Neural progenitor cell (in vitro differentiated cells): ENCODE measurements around the gene KCNQ1. TPM values are rescaled to one million over a fixed set of nuclear protein-coding genes. Genes with fewer than 3 reads are reported as not detected.

ENCODE experiments used
- DNase-seq: peaks from one replicate; pipeline ENCODE4 v3.0.0-alpha.2; 2016; ENCODE audit warnings: low spot score
- H2AFZ ChIP-seq: fragments of 200-600 bp; sonication (generic); replicated peaks from 2 replicates; pipeline ENCODE4 v1.6.1; 2016; ENCODE audit warnings: antibody characterized with exemption
- H3F3A ChIP-seq: fragments of 200-600 bp; sonication (generic); 2 replicates; pipeline ENCODE4 v1.6.1; 2016; ENCODE audit warnings: antibody characterized with exemption, low read depth
- H3K27ac ChIP-seq: fragments of 200-600 bp; sonication (generic); 2 replicates; pipeline ENCODE4 v1.5.1; 2016; ENCODE audit warnings: mild to moderate bottlenecking
- H3K27me3 ChIP-seq: fragments of 200-600 bp; sonication (generic); 2 replicates; pipeline ENCODE4 v1.6.1; 2016; ENCODE audit warnings: mild to moderate bottlenecking, moderate library complexity
- H3K36me3 ChIP-seq: fragments of 200-600 bp; sonication (generic); 2 replicates; pipeline ENCODE4 v1.5.1; 2016
- H3K4me1 ChIP-seq: fragments of 200-600 bp; sonication (generic); 2 replicates; pipeline ENCODE4 v1.6.1; 2016; ENCODE audit warnings: mixed run types
- H3K4me2 ChIP-seq: fragments of 200-600 bp; sonication (generic); 2 replicates; pipeline ENCODE4 v1.6.1; 2016
- H3K4me3 ChIP-seq: fragments of 200-600 bp; sonication (generic); 2 replicates; pipeline ENCODE4 v1.5.1; 2016
- H3K79me2 ChIP-seq: fragments of 200-600 bp; sonication (generic); 2 replicates; pipeline ENCODE4 v1.6.1; 2016; ENCODE audit warnings: low read depth
- H3K9ac ChIP-seq: fragments of 200-600 bp; sonication (generic); 2 replicates; pipeline ENCODE4 v1.6.1; 2016
- H3K9me3 ChIP-seq: fragments of 200-600 bp; sonication (generic); 2 replicates; pipeline ENCODE4 v1.5.1; 2016; ENCODE audit warnings: low read depth
- H4K20me1 ChIP-seq: fragments of 200-600 bp; sonication (generic); 2 replicates; pipeline ENCODE4 v1.6.1; 2016; ENCODE audit warnings: low read depth
- H3K27ac Mint-ChIP-seq: 3 replicates; pipeline ENCODE4 v1.8.0; 2021; ENCODE audit warnings: mixed read lengths
- H3K27me3 Mint-ChIP-seq: 2 replicates; pipeline ENCODE4 v1.8.0; 2022; ENCODE audit warnings: low read depth, mild to moderate bottlenecking, inconsistent platforms, moderate library complexity, mixed read lengths; ENCODE audit not compliant: insufficient read depth
- H3K36me3 Mint-ChIP-seq: 3 replicates; pipeline ENCODE4 v1.8.0; 2021; ENCODE audit warnings: mixed read lengths
- H3K4me1 Mint-ChIP-seq: 3 replicates; pipeline ENCODE4 v1.8.0; 2021; ENCODE audit warnings: mixed read lengths
- H3K4me3 Mint-ChIP-seq: 3 replicates; pipeline ENCODE4 v1.8.0; 2021; ENCODE audit warnings: mild to moderate bottlenecking, moderate library complexity, mixed read lengths
- H3K9me3 Mint-ChIP-seq: 3 replicates; pipeline ENCODE4 v1.8.0; 2020; ENCODE audit warnings: mixed read lengths
- CTCF ChIP-seq: fragments of 200-600 bp; sonication (generic); IDR thresholded peaks from 2 replicates; pipeline ENCODE4 v1.5.1; 2017; ENCODE audit warnings: antibody characterized with exemption, mild to moderate bottlenecking
- EZH2 ChIP-seq: fragments of 200-600 bp; sonication (generic); IDR thresholded peaks from 2 replicates; pipeline ENCODE4 v1.6.1; 2017; ENCODE audit warnings: antibody characterized with exemption, mild to moderate bottlenecking, moderate library complexity
- EZH2phosphoT487 ChIP-seq: fragments of 200-600 bp; sonication (generic); IDR thresholded peaks from 2 replicates; pipeline ENCODE4 v1.6.1; 2017; ENCODE audit warnings: antibody characterized with exemption
- total RNA-seq: library from RNA; depleted of rRNA; stranded (reverse); fragments of >200 nt; gene quantifications from 2 replicates; pipeline ENCODE4 v1.2.3, GENCODE V29; 2015; ENCODE audit warnings: low replicate concordance

KCNQ1 gene
- total RNA-seq, 1 donor from 2014 or later: 0.11 TPM

- H3K4me2 ChIP-seq: no peak overlapping the region
- TF ChIP-seq CTCF (no peak), EZH2 (no peak), EZH2phosphoT487 (no peak)
- H3K4me1 Mint-ChIP-seq: no peaks in the 10 kb centered on the region
- no peak overlapping the region for H2AFZ ChIP-seq
- no peak overlapping the region for H3K27ac ChIP-seq
- no peaks in the 10 kb centered on the region for H4K20me1 ChIP-seq
- no peaks in the 10 kb centered on the region for H3K79me2 ChIP-seq
- H3K4me3 ChIP-seq: no peak overlapping the region
- H3K9me3 ChIP-seq: no peaks in the 10 kb centered on the region
- H3K27me3 ChIP-seq: peaks cover 74% of the 10 kb centered on the region
- no peak overlapping the region for H3K4me3 Mint-ChIP-seq
- no peaks in the 10 kb centered on the region for H3K36me3 Mint-ChIP-seq
- no peaks in the 10 kb centered on the region for H3F3A ChIP-seq
- H3K27me3 Mint-ChIP-seq: peaks cover 5% of the 10 kb centered on the region
- H3K27ac Mint-ChIP-seq: no peak overlapping the region
- no peak for DNase-seq
- no peaks in the 10 kb centered on the region for H3K9me3 Mint-ChIP-seq
- H3K36me3 ChIP-seq: no peaks in the 10 kb centered on the region
- no peak overlapping the region for H3K9ac ChIP-seq
- H3K4me1 ChIP-seq: no peaks in the 10 kb centered on the region
These were observed 62.5 kb downstream of the KCNQ1 start for GRCh38 chr11:2507212-2507901.

DNA sequence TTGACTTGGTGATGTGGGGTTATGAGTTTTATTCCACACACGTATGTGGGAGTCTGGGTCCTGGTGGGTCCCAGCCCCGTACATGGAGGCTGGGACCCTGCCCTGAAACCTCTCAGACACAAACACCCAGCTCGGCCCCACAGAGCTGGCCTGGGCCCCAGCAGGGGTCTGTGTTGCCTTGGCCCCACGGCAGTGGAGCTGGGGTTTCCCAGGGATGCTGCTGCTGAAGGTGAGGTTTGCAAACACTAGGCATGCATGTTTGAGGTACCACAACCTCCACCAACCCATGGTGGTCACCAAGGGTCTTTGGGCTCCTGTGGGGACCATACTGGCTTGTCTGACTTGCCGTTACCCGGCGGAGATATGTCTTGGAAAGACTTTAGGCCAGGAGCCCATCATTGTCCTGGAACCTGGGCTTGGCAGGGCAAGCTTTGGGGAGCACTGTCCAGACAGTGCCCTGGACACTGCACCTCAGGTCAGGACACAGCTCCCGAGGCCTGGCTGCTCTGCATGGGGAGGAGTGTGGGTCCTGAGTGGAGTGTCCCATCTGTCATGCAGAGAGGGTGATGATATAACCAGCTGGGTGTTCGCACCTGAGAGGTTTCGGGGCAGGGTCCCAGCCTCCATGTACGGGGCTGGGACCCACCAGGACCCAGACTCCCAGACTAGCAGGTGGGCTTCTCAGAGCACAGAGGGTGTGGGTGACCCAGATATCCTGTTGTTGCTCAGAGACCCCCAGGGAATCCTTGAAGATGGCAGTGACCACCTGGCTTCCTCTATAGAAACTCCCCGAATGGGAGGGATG lies 63.3 kb downstream of the KCNQ1 start:
- Histone ChIP-seq H3K79me2 (no peaks in the 10 kb centered on the region), H3K9me3 (no peaks in the 10 kb centered on the region), H2AFZ (no peak overlapping the region), H3K4me3 (no peak overlapping the region), H3K36me3 (no peaks in the 10 kb centered on the region), H3K4me1 (no peaks in the 10 kb centered on the region), H4K20me1 (no peaks in the 10 kb centered on the region), H3K27me3 (peaks cover 74% of the 10 kb centered on the region), H3K27ac (no peak overlapping the region), H3F3A (no peaks in the 10 kb centered on the region), H3K4me2 (no peak overlapping the region), H3K9ac (no peak overlapping the region)
- TF ChIP-seq EZH2 (no peak), EZH2phosphoT487 (no peak), CTCF (no peak)
- Mint-ChIP-seq H3K4me3 (no peak overlapping the region), H3K36me3 (no peaks in the 10 kb centered on the region), H3K27me3 (peaks cover 8% of the 10 kb centered on the region), H3K9me3 (no peaks in the 10 kb centered on the region), H3K4me1 (no peaks in the 10 kb centered on the region), H3K27ac (no peak overlapping the region)
- DNase-seq: no peak

GRCh38 chr11:2508793-2509192 lies 64.0 kb downstream of the KCNQ1 start:
- H3K27me3 Mint-ChIP-seq: peaks cover 8% of the 10 kb centered on the region

More at GRCh38 chr11:2508793-2509192, 64.0 kb downstream of the KCNQ1 start:
- Mint-ChIP-seq H3K27ac (no peak overlapping the region), H3K9me3 (no peaks in the 10 kb centered on the region), H3K4me3 (no peak overlapping the region), H3K4me1 (no peaks in the 10 kb centered on the region), H3K36me3 (no peaks in the 10 kb centered on the region)
- no peak overlapping the region for H3K9ac ChIP-seq
- no peaks in the 10 kb centered on the region for H3F3A ChIP-seq
- H3K4me3 ChIP-seq: no peak overlapping the region
- no peak overlapping the region for H3K4me2 ChIP-seq
- H3K27me3 ChIP-seq: peaks cover 74% of the 10 kb centered on the region
- H3K27ac ChIP-seq: no peak overlapping the region
- DNase-seq: no peak
- H3K79me2 ChIP-seq: no peaks in the 10 kb centered on the region
- TF ChIP-seq EZH2phosphoT487 (no peak), EZH2 (no peak), CTCF (no peak)
- H3K36me3 ChIP-seq: no peaks in the 10 kb centered on the region
- no peaks in the 10 kb centered on the region for H3K4me1 ChIP-seq
- H3K9me3 ChIP-seq: no peaks in the 10 kb centered on the region
- no peak overlapping the region for H2AFZ ChIP-seq
- no peaks in the 10 kb centered on the region for H4K20me1 ChIP-seq
